ENCODE results near the gene FAM120A.

- TF ChIP-seq NR3C1 (CRISPR knock-in tag; IDR thresholded peaks at IDR 0.05) (no peak), PITX1 (CRISPR knock-in tag; IDR thresholded peaks at IDR 0.05) (no peak), CTCF (CRISPR knock-in tag; IDR thresholded peaks at IDR 0.05) (no peak), EP300 (IDR thresholded peaks at IDR 0.05; ENCODE audit: low read depth in 2 of 2, low read length in 2 of 2) (no peak), EP300 (CRISPR knock-in tag; IDR thresholded peaks at IDR 0.05; ENCODE audit: borderline replicate concordance) (no peak)
These were observed 45.1 kb upstream of the FAM120A start for GRCh38 chr9:93406371-93406770.

Data from HepG2 (cell line).